Fibroblast of villous mesenchyme (primary cell): Measurements from ENCODE around the gene SURF1. TPM values are rescaled to one million over a fixed set of nuclear protein-coding genes. Genes with fewer than 3 reads are reported as not detected.

ENCODE experiments used
- DNase-seq: peaks from one replicate; pipeline ENCODE4 v3.0.0-alpha.2; 2010; ENCODE audit warnings: low read depth
- H3K4me3 ChIP-seq: 2 replicates; pipeline ENCODE4 v1.5.1; 2011; ENCODE audit warnings: low read depth, mild to moderate bottlenecking, low read length
- CTCF ChIP-seq: IDR thresholded peaks from 2 replicates; pipeline ENCODE4 v1.5.1; 2012; ENCODE audit warnings: low read depth, mild to moderate bottlenecking, low read length; ENCODE audit not compliant: insufficient read depth
- total RNA-seq: library from RNA; depleted of rRNA; stranded (reverse); fragments of >200 nt; gene quantifications from 2 replicates; pipeline ENCODE4 v1.2.3, GENCODE V29; 2012

The SURF1 gene
- total RNA-seq, 1 donor: 13.4 TPM

GRCh38 chr9:133355881-133356357 is 368 bp downstream of the SURF1 start:
- DNase-seq: no peak
- peak overlapping the region; percentile 90 for H3K4me3 ChIP-seq
- TF ChIP-seq CTCF: no peak

- no peak for DNase-seq
- no peak overlapping the region for H3K4me3 ChIP-seq
- TF ChIP-seq CTCF: no peak
Measured at GRCh38 chr9:133354766-133355165, 1.5 kb downstream of the SURF1 start.

DNA sequence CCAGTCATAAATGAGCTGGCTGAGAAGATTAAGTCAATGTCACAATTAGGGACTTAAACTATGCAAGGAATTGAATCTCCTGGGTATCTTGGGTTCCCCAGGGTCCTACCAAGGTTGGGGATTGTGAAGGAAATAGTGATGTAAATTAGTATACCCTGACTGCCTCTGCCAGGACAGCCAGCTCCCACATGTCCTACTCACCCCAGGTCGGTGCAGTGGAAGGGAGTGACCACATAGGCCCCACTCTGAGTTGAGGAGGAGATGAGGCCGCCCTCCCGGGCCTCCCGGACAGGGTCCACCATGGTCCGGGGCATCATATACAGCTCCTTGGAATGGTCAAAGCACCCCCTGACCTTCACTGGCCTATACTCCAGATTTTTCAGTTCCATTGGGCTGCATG is 2.7 kb downstream of the SURF1 start:
- no peak for DNase-seq
- H3K4me3 ChIP-seq: no peak overlapping the region
- no peak for TF ChIP-seq CTCF

DNA sequence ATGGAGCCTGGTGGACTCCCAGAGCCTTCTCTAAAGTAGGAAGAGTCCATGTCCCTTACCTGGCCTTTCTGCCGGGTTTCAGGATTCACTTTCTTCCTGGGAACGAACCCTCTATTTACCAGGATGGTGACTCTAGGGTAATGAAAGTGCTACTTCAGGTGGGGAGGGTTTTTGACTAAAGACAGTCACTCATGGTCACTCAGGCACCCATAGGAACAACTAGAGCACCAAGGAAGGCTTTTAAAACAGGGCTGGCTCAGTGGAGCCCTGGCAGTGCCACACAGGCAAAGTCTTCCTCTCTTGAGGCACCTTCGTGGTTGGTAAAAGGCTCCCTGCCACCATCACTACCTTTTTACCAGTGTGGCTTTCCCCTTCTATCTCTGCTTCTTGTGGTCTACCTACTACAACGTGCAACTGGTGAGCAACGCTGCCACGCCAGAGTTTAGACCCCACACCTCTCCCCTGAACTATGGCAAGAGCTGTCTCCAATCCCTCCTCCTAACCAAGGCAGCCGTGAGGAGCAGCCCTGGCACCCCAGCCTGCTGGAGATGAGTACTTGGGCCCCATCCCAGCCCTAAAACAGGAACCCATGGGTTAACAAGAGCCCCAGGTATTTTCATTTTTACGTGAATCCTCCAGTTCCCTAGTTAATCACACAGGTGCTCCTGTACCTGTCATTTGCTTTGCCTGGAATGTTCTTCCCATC is 3.5 kb downstream of the SURF1 start:
- no peak for TF ChIP-seq CTCF
- DNase-seq: no peak
- H3K4me3 ChIP-seq: no peak overlapping the region

GRCh38 chr9:133351908-133352634 is 4.2 kb downstream of the SURF1 start:
- TF ChIP-seq CTCF: peak; percentile 62
- no peak overlapping the region for H3K4me3 ChIP-seq
- DNase-seq: peak; percentile 53

- H3K4me3 ChIP-seq: no peak overlapping the region
- DNase-seq: no peak
- no peak for TF ChIP-seq CTCF
Measured at GRCh38 chr9:133351526-133351907, 4.8 kb downstream of the SURF1 start.
